ENCODE data around the gene GALNS.

DNA sequence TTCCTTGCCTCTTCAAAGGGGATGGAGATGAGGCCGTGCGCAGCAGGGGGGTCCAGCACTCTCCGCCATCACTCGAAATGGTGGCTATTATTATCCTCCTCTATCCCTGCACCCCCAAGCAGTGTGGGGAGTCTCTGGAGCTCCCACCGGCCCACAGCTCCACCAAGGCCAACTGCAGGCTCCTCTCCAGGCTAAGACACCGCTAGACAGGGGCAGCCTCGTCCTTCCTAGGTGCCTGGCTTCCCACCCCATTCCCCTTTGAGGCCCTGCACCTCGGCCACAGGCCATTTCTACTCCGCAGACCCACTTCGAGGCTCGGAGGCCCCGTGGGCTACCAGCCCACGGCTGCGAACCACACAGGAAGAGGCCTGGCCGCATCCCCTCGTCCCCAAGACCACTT is 49.3 kb upstream of the GALNS start:
- TF ChIP-seq, protein P1, sequence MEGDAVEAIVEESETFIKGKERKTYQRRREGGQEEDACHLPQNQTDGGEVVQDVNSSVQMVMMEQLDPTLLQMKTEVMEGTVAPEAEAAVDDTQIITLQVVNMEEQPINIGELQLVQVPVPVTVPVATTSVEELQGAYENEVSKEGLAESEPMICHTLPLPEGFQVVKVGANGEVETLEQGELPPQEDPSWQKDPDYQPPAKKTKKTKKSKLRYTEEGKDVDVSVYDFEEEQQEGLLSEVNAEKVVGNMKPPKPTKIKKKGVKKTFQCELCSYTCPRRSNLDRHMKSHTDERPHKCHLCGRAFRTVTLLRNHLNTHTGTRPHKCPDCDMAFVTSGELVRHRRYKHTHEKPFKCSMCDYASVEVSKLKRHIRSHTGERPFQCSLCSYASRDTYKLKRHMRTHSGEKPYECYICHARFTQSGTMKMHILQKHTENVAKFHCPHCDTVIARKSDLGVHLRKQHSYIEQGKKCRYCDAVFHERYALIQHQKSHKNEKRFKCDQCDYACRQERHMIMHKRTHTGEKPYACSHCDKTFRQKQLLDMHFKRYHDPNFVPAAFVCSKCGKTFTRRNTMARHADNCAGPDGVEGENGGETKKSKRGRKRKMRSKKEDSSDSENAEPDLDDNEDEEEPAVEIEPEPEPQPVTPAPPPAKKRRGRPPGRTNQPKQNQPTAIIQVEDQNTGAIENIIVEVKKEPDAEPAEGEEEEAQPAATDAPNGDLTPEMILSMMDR (conservative IDR thresholded peaks at IDR 0.05), result no peak
- no peak for TF ChIP-seq EZH2 (IDR thresholded peaks at IDR 0.05; ENCODE audit: low read depth)
